G401.6 (cell line): ENCODE measurements around the gene CD163L1.
"Not testable (repeated sequence)": the region's sequence is repeated elsewhere in the genome, so short reads cannot be mapped to it uniquely, and the experiment has no call there.

Source experiments
- FAIRE-seq: peaks from 2 replicates; lab custom pipeline; 2012; peaks lifted over from hg19 to GRCh38; lab: Jason Lieb, UNC

CD163L1 gene

GRCh38 chr12:7403466-7403865, 40.5 kb downstream of the CD163L1 start:
- FAIRE-seq, result no peak

- FAIRE-seq, result no peak
Observed at GRCh38 chr12:7399089-7399488, 44.9 kb downstream of the CD163L1 start.

DNA sequence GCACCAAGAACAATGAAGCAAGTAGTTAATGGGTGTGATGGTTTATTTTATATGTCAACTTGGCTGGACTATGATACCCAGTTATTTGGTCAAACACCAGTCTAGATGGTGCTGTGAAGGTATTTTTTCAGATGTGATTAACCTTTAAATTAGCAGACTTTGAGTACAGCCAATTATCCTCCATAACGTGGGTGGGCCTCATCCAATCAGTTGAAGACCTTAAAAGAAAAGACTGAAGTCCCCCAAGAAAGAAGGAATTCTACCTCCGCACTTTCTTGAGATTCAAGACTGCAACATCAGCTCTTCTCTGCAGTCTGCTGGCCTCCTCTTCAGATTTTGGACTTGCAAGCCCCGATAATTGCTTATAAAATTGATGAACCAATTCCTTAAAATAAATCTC, 47.5 kb downstream of the CD163L1 start:
- no peak for FAIRE-seq

DNA sequence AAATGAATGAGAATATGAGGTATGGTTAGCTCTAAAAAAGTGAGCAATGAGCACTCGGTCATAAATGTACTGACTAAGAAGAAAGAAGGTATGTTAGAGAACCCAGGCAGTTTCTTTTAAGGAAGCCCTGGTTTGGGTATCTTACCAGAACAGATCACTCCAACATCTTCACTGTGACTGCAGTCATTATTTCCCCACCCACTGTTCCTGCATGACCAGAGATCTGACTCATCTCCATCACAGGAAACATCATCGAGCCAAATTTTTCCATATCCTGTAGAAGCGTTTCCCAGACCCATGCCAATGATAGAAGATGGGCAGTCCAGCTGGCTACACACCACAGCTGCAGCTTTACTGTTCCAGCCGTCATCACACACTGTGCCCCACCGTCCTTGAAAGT, 48.0 kb downstream of the CD163L1 start:
- FAIRE-seq, result no peak

DNA sequence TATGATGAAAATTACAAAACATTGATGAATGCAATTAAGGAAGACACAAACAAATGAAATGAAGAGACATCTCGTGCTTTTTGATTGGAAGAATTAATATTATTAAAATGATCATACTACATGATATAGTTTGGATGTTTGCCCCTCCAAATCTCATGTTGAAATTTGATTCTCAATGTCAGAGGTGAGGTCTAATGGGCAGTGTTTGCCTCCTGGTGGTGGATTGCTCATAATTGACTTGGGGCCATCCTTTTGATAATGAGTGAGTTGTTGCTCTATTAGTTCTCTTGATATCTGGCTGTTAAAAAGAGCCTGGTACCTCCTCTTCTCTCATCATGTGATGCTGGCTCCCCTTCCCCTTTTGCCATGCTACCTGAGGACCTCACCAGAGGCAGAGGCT, 56.7 kb downstream of the CD163L1 start:
- FAIRE-seq, result no peak

DNA sequence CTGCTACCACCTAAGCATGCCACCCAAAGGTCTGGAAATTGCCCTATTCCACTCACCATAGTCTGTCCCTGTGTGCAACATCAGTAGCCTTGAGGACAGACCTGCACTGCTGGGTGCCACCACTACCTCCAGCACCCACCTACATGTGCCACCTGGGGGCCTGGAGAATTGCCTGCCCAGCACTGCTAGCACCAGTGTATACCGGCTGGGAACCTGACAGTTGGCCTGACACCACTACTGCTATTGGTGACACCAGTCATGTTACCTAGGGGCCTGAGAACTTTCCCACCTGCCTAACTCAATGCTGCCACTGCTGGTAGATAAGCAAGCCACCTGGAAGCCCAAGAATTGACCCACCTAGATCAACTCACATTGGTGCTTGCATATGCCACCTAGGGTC, 60.8 kb downstream of the CD163L1 start:
- no peak for FAIRE-seq

- FAIRE-seq, result no peak
Observed at GRCh38 chr12:7376196-7376595, 67.8 kb downstream of the CD163L1 start.

- no peak for FAIRE-seq
Observed at GRCh38 chr12:7375145-7375543, 68.8 kb downstream of the CD163L1 start.

DNA sequence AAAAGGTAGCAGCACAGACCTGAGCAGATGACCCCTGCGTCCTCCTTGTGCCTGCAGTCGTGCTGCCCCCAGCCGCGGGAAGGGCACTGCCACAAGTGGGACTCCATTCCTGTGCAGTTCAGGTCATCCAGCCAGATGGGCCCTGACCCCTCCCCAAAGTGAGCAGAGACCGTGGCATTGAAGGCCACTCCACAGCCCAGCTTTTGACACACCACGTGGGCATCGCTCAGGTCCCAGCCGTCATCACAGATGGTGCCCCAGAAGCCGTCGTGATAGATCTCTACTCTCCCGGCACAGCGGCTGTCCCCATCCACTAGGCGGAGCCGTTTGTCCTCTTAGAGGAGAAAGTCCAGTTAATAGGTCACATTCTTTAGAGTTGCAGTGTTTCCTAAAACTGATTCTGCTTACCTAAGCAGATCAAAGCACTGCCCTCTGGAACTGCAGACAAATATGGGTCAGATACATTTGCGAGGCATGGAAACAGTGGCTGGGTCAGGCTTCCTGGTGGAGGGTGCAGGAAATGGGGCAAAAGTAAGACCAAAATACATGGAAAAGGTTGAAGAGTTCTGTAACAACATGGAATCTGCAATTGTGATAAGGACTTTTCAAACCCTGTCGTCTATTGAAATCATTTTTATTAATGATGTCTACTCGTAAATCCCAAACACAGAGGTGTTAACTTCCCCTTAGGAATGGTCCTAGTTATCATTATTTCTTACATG, 69.4 kb downstream of the CD163L1 start:
- FAIRE-seq, result no peak

GRCh38 chr12:7373226-7373625, 70.7 kb downstream of the CD163L1 start:
- FAIRE-seq, result no peak

- FAIRE-seq, result no peak
Observed at GRCh38 chr12:7369274-7369729, 74.7 kb downstream of the CD163L1 start.

DNA sequence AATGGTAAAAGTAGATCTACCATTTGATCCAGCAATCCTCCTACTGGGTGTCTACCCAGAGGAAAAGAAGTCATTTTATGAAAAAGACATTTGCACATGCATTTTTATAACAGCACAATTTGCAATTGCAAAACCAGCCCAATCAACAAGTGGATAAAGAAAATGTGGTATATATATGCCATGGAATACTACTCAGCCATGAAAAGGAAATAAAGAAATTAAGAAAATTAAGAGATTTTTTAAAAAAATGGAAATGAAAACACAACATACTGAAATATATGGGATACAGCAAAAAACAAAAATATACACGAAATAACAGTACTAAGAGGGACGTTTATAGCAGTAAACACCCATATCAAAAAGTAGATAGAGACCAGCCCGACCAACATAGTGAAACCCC, 81.2 kb downstream of the CD163L1 start:
- FAIRE-seq, result no peak

DNA sequence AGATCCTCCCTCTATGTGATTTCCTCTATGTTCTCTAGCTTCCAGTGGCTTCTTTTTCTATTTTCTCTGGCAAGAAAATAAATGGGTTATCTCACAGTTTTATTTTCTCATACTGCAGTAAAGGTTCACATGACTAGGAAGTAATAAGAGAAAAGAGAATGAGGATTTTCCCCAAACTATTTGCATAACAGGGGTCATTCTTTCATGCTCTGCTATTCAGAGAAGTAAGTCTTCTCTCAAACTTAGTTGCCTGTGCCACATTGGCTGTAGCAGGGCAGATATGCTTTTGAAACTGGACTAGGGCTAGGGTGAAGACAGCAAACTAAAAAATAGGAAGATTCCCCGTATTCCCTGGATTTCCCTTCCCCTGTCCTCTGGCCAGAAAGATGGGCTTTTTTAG, 82.7 kb downstream of the CD163L1 start:
- no peak for FAIRE-seq

- FAIRE-seq, result no peak
Observed at GRCh38 chr12:7354529-7354928, 89.4 kb downstream of the CD163L1 start.

- FAIRE-seq, result no peak
Observed at GRCh38 chr12:7352661-7353060, 91.3 kb downstream of the CD163L1 start.

DNA sequence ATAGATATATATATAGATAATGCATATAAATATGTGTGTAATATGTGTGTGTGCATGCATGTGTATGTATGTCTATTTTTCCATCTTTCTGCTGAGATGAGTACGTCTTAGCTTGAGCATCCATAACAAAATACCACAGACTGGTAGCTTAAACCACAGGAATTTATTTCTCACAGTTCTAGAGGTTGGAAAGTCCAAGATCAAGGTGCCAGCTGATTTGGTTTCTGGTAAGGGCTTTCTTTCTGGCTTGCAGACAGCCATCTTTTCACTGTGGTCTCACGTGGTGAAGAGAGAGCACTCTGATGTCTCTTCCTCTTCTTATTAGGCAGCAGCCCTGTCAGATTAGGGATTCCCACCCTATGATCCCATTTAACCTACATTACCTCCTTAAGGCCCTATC, 92.8 kb downstream of the CD163L1 start:
- FAIRE-seq, result no peak

- FAIRE-seq, result no peak
Observed at GRCh38 chr12:7349418-7349817, 94.5 kb downstream of the CD163L1 start.

- FAIRE-seq, result no peak
Observed at GRCh38 chr12:7346551-7347225, 97.3 kb downstream of the CD163L1 start.

GRCh38 chr12:7344833-7345606, 98.9 kb downstream of the CD163L1 start:
- FAIRE-seq, result no peak

DNA sequence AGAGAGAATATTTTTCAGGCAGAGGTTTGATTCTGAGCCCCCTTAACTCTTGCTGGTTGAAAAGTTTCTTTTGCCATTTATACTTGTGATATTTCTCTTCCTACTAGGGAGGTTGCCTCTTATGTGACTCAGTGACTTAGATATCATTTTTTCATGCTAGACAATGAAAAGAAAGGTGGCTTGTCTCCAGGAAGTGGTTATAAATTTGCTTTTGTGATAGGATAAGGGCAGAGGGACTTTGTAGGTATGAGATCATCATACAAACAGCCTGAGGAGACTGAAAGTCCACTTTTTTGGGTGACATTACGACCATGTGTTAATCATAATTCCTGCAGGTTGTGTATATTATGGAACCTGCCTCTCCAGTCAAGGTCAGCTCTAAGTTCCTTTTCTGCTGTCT, 104.3 kb downstream of the CD163L1 start:
- FAIRE-seq, result no peak

DNA sequence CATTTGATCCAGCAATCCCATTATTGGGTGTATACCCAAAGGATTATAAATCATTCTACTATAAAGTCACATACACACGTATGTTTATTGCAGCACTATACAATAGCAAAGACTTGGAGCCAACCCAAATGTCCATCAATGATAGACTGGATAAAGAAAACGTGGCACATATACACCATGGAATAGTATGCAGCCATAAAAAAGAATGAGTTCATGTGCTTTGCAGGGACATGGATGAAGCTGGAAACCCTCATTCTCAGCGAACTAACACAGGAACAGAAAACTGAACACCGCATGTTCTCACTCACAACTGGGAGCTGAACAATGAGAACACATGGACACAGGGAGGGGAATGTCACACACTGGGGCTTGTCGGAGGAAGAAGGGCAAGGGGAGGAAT, 106.2 kb downstream of the CD163L1 start:
- not testable (repeated sequence) for FAIRE-seq

GRCh38 chr12:7327918-7328317, 116.0 kb downstream of the CD163L1 start:
- no peak for FAIRE-seq

DNA sequence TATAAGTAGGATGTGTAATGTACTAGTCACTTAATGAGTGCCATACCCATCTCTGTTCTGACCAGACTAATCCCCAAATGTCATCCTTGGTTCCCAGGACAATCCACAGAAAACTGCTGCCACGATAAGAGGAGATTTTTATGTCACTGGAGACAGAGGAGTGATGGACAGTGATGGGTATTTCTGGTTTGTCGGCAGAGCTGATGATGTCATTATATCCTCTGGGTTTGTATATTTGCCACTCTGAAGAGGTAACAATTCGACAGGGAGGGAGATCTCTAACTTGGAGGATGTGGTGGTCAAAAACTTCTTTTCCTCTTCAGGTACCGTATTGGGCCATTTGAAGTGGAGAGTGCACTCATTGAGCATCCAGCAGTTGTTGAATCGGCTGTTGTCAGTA, 119.8 kb downstream of the CD163L1 start:
- no peak for FAIRE-seq
